Measurements from ENCODE around the gene JHY.

Gene JHY

GRCh38 chr11:122847466-122847865, 35.1 kb upstream of the JHY start:
- H3K4me3 ChIP-seq (ENCODE audit: control insufficient read depth, low read depth, low read length), result no peak overlapping the region
- TF ChIP-seq CTCF (IDR thresholded peaks at IDR 0.05; ENCODE audit: control insufficient read depth, insufficient read depth, low read depth, low read length, missing control alignments), result no peak

GRCh38 chr11:122848186-122848585, 34.4 kb upstream of the JHY start:
- TF ChIP-seq CTCF (IDR thresholded peaks at IDR 0.05; ENCODE audit: control insufficient read depth, insufficient read depth, low read depth, low read length, missing control alignments), result no peak
- no peak overlapping the region for H3K4me3 ChIP-seq (ENCODE audit: control insufficient read depth, low read depth, low read length)
- no peak for DNase-seq (ENCODE audit: low read depth)

More at GRCh38 chr11:122847466-122847865, 35.1 kb upstream of the JHY start:
- DNase-seq (ENCODE audit: low read depth), result no peak

GRCh38 chr11:122850076-122850631, 32.4 kb upstream of the JHY start:
- peak; percentile 10 for DNase-seq (ENCODE audit: low read depth)
- no peak for TF ChIP-seq CTCF (IDR thresholded peaks at IDR 0.05; ENCODE audit: control insufficient read depth, insufficient read depth, low read depth, low read length, missing control alignments)
- H3K4me3 ChIP-seq (ENCODE audit: control insufficient read depth, low read depth, low read length), result no peak overlapping the region; the same call in 1 of the 2 replicates

- TF ChIP-seq CTCF (IDR thresholded peaks at IDR 0.05; ENCODE audit: control insufficient read depth, insufficient read depth, low read depth, low read length, missing control alignments), result no peak
- no peak for DNase-seq (ENCODE audit: low read depth)
- no peak overlapping the region for H3K4me3 ChIP-seq (ENCODE audit: control insufficient read depth, low read depth, low read length)
Observed at GRCh38 chr11:122851366-122851966, 31.1 kb upstream of the JHY start.

- no peak for TF ChIP-seq CTCF (IDR thresholded peaks at IDR 0.05; ENCODE audit: control insufficient read depth, insufficient read depth, low read depth, low read length, missing control alignments)
- H3K4me3 ChIP-seq (ENCODE audit: control insufficient read depth, low read depth, low read length), result no peak overlapping the region
- no peak for DNase-seq (ENCODE audit: low read depth)
Observed at GRCh38 chr11:122852074-122852795, 30.3 kb upstream of the JHY start.

- H3K4me3 ChIP-seq (ENCODE audit: control insufficient read depth, low read depth, low read length), result no peak overlapping the region
- no peak for TF ChIP-seq CTCF (IDR thresholded peaks at IDR 0.05; ENCODE audit: control insufficient read depth, insufficient read depth, low read depth, low read length, missing control alignments)
- no peak for DNase-seq (ENCODE audit: low read depth)
Observed at GRCh38 chr11:122852796-122853160, 29.8 kb upstream of the JHY start.

Data from AG09309 (cell line).